HG03565 (cell line): ENCODE measurements around the gene DHRS4.

Source experiments
- ATAC-seq: cut with Tn5 transposase; IDR thresholded peaks from one replicate; pipeline ENCODE4 v1.9.1; 2021; ENCODE audit warnings: mild to moderate bottlenecking, moderate library complexity; ENCODE audit not compliant: unreplicated experiment

The DHRS4 gene

DNA sequence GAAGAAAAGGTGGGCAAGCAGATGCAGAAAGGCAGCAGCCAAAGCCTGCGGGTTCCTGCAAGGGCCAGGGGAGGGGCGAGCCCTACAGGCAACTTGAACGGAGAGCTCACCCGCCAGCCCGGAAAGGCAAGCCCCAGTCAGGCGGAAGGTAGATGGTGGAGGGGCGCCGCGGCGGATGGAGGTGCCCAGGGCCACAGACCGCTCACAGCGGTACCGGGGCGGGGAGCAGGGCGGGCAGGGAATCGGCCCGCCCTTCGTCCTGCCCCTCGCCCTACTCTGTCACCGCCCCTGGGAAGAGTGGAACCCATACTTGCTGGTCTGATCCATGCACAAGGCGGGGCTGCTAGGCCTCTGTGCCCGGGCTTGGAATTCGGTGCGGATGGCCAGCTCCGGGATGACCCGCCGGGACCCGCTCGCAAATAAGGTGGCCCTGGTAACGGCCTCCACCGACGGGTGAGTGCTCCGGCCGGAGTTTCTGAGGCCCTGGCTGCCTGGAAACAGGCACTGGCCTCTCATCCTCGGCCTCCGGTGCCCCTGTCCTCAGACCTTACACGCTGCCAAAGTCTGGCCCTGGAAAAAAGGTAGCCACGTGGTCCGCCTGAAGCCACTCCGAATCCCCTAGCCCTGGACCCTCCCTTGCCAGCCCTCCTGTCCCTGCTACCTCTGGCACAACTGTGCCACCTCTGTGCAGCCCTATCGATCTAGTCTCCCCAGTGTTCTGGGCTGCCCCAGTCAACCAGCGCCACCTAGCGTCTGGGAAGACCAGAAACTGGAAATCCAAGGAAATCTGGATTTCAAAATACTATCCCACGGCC lies at the start of gene DHRS4:
TSS of gene DHRS4 (plus strand) at position 307 of the 815 bp plus-strand sequence. CDS start at position 326, 19 bp downstream.
- peak; percentile 77 for ATAC-seq

DNA sequence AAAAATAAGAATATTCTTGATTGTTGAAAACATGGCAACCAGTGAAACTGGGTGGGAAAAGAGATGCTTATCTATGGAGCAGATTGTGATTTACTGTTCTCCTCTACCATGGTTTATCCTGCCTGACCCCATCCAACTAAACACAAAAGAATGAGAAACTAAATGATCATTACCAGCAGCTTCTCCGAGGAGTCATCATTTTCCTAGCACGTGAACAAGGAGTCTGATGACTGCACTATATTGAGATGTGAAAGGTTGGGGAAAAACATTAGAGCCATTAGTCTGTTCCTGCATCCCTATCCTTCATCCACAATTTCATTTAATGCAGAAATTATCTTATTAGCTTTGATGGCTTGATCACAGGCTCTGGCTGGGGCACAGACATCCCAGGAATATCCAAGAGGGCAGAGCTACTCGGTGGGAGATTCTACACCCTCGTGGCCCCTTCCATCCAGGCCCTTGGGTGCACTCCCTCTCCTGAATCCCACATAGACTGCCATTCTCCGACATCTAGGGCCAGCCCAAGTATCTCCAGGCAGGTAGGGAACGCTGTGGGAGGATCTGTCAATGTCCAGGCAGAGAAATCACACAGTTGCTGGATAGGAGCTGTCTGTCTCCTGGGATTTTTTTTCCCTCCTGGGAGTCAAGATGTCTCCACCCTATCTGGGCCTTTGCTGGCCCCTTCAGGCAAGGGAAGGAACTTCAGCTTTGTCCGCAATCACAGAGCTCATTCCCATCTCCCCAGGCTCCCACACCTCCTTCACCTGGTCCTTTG lies 43.3 kb upstream of the DHRS4 start:
- no peak for ATAC-seq

DNA sequence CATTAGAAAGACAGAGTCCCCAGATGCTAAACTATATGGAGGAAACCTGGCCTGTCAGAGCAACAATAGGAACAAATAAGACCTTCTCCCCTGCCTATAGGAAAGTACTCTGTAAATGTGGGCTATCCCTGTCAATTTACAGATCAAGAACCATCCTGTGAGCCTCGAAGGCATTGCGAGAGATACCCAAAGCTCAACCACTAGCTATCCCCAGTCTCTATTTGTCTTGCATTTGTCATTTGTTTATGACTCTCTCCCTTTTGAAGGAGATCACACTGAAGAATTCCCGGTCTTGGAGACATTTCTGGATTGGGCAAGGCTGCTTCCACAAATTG lies 42.7 kb upstream of the DHRS4 start:
- no peak for ATAC-seq

DNA sequence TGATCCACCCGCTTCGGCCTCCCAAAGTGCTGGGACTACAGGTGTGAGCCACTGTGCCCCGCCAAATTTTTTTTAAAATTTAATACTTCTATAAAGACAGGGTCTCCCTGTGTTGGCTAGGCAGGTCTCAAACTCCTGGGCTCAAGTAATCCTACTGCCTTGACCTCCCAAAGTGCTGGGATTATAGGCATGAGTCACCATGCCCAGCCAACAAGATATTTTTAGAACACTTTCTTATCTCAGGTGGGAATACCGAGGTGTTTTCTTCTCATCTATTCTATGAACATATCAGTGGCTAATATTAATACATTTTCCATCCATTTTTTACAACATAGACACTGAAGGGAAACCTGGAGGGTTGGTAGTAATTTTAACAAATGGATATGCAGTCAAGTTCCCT lies 38.0 kb upstream of the DHRS4 start:
- ATAC-seq: no peak

DNA sequence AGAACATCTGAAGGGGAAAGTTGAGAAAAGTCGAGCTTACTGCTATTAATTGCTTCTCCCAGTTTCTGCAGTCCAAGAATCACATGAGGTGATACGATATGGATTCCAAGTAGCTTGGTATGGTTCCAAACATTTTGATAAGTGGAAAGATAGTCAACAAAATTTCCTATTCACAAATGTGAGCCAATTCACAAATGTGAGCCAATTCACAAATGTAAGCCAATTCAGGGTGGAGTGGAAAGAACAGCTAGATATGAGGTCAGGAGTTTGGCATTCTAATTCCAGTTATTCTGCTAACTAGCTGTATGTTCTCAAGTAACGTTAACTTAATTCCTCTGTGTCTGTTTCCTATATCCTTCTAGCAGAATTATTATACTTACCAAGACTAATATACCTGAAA lies 37.6 kb upstream of the DHRS4 start:
- ATAC-seq: no peak

DNA sequence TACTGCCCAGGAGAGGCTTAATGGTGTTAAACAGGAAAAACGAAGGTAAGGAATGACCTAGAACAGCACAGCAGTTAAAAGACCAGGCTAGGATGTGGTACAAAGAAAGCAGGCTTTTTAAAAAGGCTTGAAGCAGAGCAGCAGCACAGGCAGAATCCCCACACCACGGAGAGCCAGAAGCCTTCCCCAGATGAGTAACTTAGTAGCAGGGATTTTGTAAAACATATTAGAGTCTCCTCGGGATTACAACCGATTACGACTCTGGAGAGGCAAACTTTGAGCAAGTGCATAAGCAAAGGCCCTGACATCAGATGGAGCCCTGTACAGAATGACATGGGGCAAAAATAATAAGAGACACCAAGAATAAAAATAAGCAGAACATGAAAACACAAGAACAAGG lies 37.1 kb upstream of the DHRS4 start:
- ATAC-seq: no peak

DNA sequence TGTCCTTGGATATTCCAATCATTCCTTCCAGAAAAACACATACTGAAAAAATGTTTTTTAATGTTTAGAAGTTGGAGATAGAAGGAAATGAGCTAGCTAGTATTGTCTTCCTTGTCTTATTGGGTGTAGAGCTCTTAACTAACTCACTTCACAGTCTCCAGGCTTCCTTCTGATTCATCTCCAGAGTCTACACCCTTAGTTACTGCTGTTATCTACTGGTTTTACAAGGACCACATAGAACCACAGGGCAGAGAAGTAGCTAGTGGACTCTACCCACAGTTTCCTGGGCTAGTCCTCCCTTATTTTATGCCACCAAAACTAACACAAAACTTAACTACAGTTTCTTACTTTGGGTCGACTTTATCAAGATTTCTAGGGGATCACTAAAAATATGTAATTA lies 31.0 kb upstream of the DHRS4 start:
- ATAC-seq: no peak

DNA sequence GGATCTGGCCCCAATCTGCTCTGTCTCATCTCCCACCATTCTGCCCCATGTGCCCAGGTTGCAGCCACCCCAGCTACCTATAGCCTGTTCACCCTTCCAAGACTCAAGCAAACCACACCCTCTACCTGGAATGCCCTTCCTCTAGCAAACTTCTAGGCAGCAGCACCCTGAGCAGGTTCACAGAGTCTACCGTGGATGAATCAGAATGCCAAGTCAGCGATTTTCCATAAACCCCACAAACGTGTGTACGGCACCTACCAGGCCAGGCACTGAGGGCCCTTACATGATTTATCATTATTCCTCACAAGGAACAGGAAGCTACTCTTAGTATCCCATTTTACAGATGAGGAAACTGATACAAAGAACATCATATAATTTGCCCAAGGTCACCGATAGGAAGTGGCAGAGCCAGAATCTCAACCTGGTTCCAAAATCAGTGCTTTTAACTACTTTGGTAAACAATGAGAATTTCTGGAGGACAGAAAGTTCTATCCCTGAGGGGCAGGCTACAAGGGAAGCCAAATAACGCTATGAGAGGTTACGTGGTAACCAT lies 28.0 kb upstream of the DHRS4 start:
- no peak for ATAC-seq

DNA sequence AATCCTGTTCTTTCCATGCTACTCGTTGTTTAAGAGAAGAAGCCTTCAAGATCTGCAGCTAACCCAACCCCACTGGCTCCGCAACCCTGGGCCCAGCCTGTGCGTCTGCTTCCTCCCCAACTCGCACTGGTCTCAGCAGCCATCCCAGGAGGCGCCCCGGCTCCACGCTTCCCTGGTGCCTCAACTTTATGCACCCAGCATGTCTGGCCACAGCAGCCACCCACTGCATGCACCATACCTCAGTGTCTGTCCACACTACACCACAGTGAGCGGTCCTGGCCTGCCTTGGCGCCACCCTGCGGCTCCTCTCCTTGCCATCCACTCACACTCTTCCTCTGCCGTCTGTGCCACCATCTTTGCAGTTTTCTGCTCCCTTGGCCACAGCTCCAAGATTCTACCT lies 27.0 kb upstream of the DHRS4 start:
- no peak for ATAC-seq

DNA sequence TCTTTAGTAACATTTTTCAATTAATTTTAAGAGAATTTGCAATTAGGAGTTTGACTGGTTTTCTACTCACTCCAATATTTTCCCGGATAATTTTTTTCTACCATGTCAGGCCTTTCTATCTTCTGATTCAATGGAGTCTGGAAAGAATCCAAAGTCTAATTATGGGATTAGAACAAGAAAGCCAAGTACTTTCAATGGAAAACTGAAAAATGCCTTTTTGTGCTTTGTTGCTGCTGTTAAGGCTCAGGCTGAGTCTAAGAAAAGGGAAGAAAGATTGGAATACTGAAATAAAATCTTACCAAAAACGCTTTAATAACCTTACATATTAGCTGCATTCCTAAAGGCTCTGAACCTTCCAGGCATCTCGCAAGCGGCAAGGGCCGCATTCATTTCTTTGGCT lies 24.4 kb upstream of the DHRS4 start:
- ATAC-seq: no peak

DNA sequence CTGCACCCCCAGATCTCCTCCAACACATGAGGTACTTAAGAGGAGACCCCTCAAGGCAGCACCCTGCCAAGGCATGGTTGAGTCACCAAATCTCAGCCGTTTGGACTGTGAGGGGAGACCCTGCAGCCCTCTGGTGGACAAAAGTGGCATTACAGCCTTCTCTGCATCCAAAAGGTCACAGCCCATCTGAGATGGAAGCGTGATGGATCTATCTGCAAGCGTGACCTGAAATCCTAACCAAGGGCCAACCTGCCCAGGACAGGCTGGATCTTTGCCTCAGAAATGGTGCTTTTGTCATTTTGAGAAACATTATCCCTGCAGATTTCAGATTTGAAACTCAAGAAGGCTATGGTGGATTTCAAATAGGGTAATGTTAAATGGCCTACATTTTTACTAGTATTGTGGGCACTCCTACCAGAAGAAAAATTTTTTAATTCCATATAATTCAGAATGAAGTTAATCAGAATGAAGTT lies 23.7 kb upstream of the DHRS4 start:
- peak; percentile 61 for ATAC-seq

DNA sequence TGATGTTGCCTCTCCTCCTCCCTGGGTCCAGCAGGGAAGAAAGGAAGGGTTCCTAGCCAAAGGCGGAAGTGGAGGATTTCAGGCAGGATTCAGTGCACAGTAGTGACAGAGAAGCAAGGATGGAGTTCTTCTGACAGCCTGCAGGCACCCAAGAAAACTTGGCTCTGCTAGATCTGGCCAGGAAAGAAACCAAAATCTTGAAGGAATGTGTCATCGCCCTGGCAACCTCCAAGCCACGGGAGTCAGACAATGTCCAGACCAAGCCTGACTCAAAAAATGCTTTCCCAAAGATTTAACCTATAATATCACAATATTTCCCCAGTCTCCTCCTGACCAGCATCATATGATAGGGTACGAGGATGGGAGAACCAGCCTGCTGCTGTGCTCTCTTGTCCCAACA lies 22.8 kb upstream of the DHRS4 start:
- no peak for ATAC-seq

DNA sequence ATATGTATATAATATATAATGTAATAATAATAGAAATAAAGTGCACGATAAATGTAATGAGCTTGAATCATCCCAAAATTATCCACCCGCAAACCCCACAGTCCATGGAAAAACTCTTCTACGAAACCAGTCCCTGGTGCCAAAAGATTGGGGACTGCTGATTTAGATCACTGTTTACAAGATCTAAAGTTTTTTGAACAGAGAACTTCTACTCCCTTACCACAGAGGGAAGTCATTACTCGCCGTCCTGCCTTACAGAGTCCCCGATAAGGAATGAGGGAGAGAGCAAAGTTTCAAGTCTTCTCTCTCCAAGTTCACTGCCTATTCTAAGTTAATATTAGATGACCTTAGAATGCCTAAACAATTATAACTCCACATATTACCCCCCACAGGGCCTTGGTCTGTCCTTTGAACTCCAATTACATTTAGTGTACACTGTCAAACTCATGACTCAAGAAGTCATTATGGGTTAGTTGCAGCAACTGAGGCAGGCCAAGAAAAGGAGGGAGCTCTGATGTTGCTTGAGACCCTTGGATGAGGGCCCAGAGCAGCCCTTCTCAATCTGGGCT lies 21.8 kb upstream of the DHRS4 start:
- ATAC-seq: no peak

DNA sequence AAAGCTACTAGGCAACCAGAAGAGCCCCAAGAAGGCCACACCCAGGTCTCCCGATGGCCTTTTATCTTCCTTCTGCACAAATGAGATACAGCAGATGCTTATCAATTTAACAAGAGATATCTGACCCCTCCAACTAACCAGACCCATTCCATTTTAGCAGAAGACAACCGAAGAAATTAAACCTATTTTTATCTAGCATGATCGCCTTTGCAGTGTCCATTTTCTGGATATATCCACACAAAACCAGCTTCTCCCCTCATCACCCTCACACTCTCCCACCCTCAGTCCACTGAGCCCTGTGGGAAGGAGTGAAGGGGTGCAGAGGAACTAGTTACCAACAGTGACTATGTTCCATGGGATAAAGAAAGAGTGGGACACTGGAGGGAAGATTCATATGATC lies 20.9 kb upstream of the DHRS4 start:
- ATAC-seq: no peak

DNA sequence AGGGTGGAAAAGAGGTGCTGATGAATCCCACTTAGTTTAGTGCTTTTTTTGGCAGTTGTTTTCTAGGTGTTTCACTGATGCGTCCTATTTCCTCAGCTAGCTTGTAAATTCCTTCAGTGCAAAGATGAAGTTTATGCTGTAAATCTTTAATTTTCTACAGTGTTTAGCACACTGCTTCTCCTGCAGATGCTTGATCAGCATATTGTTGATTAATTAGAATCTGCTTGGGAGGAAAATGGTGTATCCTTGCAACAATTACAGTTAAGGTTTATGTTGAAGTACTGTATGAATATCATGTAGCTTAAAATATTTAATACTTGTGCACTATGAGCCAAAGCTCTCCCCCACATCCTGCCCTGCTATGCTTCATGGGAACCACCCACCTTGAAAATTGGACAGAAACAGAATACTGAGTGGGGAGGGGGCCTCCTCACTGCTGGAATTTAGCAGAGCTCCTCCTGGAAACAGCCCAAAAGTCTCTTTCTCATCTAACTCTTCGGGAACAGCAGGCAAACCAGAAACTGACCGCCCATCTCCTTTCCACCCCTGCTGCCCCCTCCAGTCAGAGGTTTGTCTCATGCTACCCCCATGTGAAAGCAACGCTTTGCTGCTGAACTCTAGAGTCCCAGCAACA lies 20.3 kb upstream of the DHRS4 start:
- no peak for ATAC-seq

DNA sequence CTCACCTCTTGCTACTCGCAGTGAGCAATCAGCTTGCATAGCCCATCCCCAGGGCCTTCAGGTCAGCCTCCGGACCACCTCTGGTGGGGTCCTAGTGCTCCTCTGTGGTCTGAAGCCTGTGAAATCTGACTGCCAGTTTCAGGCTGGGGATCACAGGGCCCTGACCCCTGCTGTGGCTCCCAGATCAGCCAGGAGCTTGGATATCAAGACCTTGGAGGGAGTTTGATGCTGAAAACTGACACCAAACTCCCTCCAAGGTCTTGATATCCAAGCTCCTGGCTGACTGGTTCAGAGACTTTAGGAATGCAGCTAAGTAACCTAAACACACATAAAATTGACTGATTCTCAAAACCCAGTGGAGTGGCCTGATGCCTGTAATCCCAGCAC lies 19.8 kb upstream of the DHRS4 start:
- no peak for ATAC-seq

DNA sequence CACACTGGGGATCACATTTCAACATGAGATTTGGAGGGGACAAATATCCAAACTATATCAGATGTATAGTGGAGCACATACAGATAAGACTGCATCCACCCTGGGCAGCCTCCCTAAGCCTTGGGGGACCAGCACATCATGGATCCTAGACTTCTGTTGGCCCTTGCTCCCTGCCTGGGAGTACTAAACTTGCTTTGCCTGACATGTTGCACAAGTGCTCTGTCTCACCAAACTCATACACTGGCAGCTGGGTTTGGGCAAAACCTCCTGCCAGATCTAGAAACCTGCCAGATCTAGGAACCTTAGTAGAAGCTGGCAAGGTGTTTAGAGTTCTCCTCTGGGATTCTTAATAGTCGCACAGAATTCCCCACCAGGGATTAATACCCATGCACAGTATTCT lies 18.4 kb upstream of the DHRS4 start:
- no peak for ATAC-seq

DNA sequence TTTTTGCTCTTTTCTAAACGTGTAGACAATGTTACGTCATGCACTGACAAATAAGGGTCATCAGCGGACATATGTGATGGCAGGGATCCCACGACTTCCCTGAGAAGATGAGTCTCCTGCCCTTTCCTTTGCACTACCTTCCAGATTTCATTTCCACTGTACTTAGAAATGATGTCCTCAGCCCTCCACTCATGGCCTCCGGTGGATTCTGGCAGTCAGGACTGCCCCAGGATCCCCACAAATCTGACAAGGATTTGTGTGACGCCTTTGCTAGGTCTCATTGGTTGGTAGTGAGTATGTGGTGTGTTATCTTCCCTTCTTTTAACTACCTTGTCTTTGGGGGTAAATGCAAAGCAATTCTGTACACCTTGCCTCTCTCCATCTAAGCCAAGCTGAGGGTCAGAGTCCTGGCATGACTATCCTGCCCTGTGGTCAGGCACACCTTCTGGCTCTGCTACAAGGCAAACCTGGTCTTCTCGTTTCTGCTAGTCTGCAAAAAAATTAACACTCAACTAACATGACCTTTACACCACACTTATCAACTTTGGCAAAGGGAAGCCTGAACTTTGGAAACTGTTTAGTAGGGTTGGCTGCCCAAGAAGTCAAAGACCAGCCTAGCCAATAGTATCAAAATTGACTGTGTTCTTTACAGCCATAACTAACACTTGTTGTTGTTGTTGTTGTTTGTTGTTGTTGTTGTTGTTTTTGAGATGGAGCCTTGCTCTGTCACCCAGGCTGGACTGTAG lies 17.3 kb upstream of the DHRS4 start:
- no peak for ATAC-seq

DNA sequence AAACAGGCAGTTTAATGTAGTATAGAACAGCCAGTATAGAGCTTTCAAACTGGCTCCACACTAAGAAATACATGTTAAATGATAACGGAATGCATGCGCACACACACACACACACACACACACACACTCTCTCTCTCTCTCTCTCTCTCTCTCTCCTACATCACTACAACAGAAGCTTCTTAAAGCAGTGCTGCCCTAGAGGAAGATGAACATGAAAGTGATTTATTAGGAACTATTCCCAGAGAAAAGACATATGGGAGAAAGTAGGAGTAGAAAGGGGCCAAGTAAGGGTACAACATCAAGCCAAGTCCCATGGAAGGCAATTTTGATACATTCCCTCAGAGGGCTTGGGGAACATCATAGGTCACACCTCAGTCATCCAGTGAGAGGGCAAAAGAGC lies 16.4 kb upstream of the DHRS4 start:
- ATAC-seq: no peak

DNA sequence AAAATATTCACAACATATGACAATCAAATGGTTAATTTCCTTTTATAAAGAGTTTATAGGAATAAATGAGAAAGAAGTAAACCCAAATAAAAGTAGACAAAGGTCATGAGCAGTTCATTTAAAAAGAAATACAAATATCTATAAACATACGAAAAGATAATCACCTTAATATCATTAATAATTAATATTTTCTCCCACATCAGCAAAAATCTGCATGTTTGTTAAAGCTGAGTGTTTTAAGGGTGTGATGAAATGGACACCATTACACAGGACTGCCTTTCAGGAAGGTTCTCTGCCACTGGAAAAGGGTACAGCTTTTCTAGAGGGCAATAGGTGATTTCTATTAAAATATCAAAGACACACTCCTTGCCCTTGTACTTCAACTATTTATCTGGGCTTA lies 14.7 kb upstream of the DHRS4 start:
- no peak for ATAC-seq
